Sigmoid colon (tissue), 4 donors: Measurements from ENCODE around the gene RAB11B.

Experiments
- EP300 ChIP-seq, 4 donors: sonication (generic); formaldehyde crosslinking; IDR thresholded peaks; one replicate each; pipeline ENCODE4 v1.6.1; 2017; ENCODE audit warnings: antibody characterized with exemption in 4 of 4
- POLR2A ChIP-seq, 2 donors: fragments of 450-650 bp; IDR thresholded peaks; one replicate each; pipeline ENCODE4 v1.6.1; 2016; ENCODE audit warnings: antibody characterized with exemption in 2 of 2, mild to moderate bottlenecking in 2 of 2, moderate library complexity in 2 of 2
- POLR2AphosphoS5 ChIP-seq, 4 donors: sonication (generic); formaldehyde crosslinking; IDR thresholded peaks; one replicate each; pipeline ENCODE4 v1.6.1; 2017; ENCODE audit warnings: antibody characterized with exemption in 4 of 4
- TF ChIP-seq, protein P1 (sequence below), 4 experiments: fragments of 450-650 bp in 3 of 4; fragments of 200-600 bp in 1 of 4; IDR thresholded peaks; one replicate each; pipeline ENCODE4 v1.5.1; 2016 to 2019; ENCODE audit warnings: antibody characterized with exemption in 4 of 4, mild to moderate bottlenecking in 3 of 4, moderate library complexity in 2 of 4

DNA sequence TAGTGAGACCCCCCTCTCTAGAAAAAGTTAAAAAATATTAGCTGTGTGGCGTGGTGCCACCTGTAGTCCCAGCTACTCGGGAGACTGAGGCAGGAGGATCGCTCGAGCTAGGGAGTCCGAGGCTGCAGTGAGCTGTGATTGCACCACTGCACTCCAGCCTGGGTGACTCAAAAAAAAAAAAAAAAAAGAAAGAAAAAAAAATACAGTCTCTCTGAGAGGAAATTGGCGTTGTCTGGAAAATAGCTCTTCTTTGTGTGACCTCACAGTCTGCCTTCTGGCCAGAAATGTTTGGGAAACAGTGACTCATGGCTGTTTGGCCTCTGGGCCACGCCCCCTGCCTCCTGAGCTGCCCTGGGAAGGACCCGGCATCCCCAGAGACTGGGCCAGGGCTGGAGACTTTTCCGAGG, 33.7 kb downstream of the RAB11B start:
- TF ChIP-seq, protein P1, sequence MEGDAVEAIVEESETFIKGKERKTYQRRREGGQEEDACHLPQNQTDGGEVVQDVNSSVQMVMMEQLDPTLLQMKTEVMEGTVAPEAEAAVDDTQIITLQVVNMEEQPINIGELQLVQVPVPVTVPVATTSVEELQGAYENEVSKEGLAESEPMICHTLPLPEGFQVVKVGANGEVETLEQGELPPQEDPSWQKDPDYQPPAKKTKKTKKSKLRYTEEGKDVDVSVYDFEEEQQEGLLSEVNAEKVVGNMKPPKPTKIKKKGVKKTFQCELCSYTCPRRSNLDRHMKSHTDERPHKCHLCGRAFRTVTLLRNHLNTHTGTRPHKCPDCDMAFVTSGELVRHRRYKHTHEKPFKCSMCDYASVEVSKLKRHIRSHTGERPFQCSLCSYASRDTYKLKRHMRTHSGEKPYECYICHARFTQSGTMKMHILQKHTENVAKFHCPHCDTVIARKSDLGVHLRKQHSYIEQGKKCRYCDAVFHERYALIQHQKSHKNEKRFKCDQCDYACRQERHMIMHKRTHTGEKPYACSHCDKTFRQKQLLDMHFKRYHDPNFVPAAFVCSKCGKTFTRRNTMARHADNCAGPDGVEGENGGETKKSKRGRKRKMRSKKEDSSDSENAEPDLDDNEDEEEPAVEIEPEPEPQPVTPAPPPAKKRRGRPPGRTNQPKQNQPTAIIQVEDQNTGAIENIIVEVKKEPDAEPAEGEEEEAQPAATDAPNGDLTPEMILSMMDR (IDR thresholded peaks at IDR 0.05) = no peak
- TF ChIP-seq POLR2AphosphoS5 (IDR thresholded peaks at IDR 0.05) (peak; percentile 65 to 90 (median 76)), POLR2A (IDR thresholded peaks at IDR 0.05) (no peak), EP300 (IDR thresholded peaks at IDR 0.05) (peak in 2 of 4 donors; percentile 57 to 73)
